Measurements from ENCODE around the gene FUBP1.
A peak's percentile ranks its signal among the peaks of the same experiment; 100 is the strongest.

FUBP1 gene

DNA sequence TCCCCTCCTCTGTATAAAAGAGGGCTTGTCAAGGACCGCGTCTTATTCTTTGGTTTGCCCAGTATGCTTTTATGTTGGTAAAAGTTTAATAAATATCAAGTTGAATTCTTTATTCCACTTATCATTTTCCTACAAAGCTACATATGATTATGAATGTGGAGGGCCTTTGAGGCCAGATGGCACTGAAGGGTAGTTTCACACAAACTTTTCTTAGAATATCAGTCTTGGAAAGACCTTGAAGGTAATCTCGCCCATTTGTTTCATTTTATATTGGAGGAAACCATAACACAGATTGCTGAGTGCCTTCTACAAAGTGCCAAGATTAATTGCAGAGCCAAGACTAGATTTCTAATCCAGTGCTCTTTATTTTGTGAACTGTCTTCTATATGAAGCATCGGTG lies 5.8 kb upstream of the FUBP1 start:
- H3K27ac ChIP-seq = peak overlapping the region; percentile 66; the same call in 1 of the 2 replicates

DNA sequence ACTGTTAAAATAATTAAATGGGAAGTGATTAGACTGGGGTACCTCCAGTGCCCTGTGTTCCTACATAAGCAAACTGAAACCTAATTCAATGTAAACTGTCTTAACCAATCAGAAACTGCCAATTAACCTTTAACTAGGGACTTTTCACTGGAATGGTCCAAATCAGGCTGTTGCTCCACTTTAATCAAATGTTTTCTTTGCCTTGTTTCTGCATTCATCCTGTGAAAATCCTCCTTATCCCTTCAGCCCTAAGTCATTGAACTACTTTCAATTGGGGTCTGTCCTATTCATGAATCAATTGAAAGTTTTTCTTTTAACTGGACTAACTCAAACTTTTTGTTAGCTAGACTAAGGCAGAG lies 5.1 kb upstream of the FUBP1 start:
- TF ChIP-seq, protein P1, sequence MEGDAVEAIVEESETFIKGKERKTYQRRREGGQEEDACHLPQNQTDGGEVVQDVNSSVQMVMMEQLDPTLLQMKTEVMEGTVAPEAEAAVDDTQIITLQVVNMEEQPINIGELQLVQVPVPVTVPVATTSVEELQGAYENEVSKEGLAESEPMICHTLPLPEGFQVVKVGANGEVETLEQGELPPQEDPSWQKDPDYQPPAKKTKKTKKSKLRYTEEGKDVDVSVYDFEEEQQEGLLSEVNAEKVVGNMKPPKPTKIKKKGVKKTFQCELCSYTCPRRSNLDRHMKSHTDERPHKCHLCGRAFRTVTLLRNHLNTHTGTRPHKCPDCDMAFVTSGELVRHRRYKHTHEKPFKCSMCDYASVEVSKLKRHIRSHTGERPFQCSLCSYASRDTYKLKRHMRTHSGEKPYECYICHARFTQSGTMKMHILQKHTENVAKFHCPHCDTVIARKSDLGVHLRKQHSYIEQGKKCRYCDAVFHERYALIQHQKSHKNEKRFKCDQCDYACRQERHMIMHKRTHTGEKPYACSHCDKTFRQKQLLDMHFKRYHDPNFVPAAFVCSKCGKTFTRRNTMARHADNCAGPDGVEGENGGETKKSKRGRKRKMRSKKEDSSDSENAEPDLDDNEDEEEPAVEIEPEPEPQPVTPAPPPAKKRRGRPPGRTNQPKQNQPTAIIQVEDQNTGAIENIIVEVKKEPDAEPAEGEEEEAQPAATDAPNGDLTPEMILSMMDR (IDR thresholded peaks at IDR 0.05) = no peak
- no peak for TF ChIP-seq ZFX (IDR thresholded peaks at IDR 0.05; ENCODE audit: borderline replicate concordance)
- H3K27ac ChIP-seq = peak overlapping the region; percentile 66

More for the DNA sequence above, 5.8 kb upstream of the FUBP1 start:
- TF ChIP-seq, protein P1 (IDR thresholded peaks at IDR 0.05) = no peak
- no peak for TF ChIP-seq ZFX (IDR thresholded peaks at IDR 0.05; ENCODE audit: borderline replicate concordance)

DNA sequence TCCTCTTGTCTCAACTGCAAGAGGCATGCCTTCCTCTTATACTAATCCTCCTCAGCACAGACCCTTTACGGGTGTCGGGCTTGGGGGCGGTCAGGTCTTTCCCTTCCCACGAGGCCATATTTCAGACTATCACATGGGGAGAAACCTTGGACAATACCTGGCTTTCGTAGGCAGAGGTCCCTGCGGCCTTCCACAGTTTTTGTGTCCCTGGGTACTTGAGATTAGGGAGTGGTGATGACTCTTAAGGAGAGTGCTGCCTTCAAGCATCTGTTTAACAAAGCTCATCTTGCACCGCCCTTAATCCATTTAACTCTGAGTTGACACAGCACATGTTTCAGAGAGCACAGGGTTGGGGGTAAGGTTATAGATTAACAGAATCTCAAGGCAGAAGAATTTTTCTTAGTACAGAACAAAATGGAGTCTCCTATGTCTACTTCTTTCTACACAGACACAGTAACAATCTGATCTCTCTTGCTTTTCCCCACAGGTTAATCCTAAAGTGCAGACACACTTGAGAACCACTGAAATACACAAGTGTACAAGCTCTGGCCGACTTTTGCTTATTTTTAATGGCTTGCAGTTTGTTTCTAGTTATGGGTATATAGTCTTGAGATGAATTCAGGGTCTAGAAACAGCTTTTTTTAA lies 4.6 kb upstream of the FUBP1 start:
- peak overlapping the region; percentile 66 for H3K27ac ChIP-seq

DNA sequence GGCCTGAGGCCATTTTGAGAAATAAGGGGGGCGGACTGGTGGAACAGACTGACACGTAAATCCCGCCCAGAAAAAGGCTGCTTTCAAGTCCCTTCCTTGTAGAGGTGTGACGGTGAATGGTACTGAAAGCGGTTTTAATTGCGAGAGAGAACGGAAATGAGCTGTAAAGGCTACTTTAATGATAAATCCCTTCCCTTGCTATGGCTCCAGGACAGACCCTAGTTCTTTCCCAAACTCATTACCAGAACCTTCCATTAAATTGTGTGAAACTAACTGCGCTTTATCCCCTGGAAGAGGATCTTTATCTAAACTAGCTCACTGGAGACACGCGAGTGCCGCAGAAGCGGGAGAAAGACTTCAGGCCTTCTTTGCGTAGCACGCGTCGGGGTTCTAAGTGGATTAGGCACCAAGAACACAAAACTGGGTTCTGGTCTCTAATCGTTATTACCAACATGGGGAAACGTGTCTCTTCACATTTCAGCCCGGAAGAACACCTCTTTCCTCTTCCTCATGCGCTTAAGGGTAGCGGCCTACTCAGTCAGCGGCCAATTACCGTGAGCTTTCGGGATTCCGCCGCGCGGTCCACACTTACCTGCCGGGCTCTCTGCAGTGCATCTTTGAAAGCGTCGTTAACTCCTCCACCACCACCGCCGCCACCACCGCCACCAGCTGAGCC lies 441 bp downstream of the FUBP1 start:
- TF ChIP-seq, protein P1 (IDR thresholded peaks at IDR 0.05) = no peak
- peak overlapping the region; percentile 97 for H3K27ac ChIP-seq

DNA sequence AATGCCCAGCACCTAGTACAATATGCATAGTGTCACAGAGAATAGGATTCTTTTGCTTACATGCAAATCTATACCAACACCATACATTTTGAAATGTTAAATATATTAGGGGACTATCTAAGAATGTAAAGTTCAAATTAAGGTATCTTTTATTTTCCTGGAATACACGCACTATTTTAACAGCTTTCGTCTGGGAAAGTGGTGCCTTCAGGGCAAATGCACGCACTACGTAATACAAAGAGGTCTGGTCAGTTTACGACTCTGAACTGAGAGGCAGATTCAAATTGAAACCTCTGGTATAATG lies 931 bp downstream of the FUBP1 start:
- TF ChIP-seq ZFX (IDR thresholded peaks at IDR 0.05; ENCODE audit: borderline replicate concordance) = no peak
- TF ChIP-seq, protein P1 (IDR thresholded peaks at IDR 0.05) = no peak

DNA sequence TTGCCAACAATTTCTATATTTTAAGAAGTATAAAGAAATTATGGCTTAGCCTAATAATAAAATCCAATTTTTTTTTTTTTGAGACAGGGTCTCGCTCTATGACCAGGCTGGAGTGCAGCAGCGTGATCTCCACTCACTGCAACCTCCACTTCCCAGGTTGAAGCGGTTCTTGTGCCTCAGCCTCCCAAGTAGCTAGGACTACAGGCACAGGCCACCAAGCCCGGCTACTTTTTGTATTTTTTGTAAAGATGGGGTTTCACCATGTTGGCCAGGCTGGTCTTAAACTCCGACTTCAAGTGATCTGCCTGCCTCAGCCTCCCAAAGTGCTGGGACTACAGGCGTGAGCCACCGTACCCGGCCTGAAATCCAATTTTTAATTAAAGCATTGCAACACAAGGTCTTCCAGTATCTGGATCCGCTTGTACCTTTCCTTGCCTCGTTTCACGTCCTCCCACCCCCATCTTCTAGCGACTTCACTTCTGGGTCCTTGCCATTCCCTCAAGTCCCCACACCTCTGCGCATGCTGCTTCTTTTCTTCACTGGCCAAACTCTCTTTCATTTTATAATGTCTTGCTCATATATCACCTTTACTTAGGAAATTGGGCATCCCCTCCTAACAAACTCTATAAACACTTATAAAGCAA lies 2.3 kb downstream of the FUBP1 start:
- H3K27ac ChIP-seq = no peak overlapping the region
- TF ChIP-seq, protein P1 (IDR thresholded peaks at IDR 0.05) = no peak

More for the DNA sequence above, 931 bp downstream of the FUBP1 start:
- peak overlapping the region; percentile 97 for H3K27ac ChIP-seq

DNA sequence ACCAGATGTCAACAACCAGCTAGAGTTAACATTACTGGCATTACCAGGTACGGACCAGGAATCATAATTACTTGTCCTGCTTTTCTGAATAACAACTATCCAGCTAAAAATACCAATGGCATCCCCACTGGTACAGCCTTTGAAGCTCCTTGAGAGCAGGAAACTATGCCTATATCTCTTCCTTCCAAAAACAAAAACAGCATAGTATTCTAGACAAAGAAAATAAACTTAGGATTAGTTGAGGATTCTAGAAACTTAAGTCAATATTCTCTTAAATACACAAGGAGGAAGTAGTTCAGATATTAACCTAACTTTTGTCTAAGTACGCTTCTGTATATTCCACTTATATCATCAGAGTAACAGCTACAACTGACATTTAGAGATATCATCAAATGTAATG lies 3.0 kb downstream of the FUBP1 start:
- H3K27ac ChIP-seq = no peak overlapping the region
- TF ChIP-seq, protein P1 (IDR thresholded peaks at IDR 0.05) = no peak
- TF ChIP-seq ZFX (IDR thresholded peaks at IDR 0.05; ENCODE audit: borderline replicate concordance) = no peak

Data from 22Rv1 (cell line).